Glutamatergic neuron (in vitro differentiated cells): ENCODE results near the gene IGLON5. TPM values are rescaled to one million over a fixed set of nuclear protein-coding genes. Genes with fewer than 3 reads are reported as not detected.
A peak's percentile ranks its signal among the peaks of the same experiment; 100 is the strongest.

Experiments used
- DNase-seq: peaks from one replicate; pipeline ENCODE4 v3.0.0; 2022
- H3K27ac Mint-ChIP-seq: one replicate; pipeline ENCODE4 v1.8.0; 2020; ENCODE audit warnings: mild to moderate bottlenecking, mixed read lengths, inconsistent platforms; ENCODE audit not compliant: unreplicated experiment
- H3K27me3 Mint-ChIP-seq: one replicate; pipeline ENCODE4 v1.8.0; 2020; ENCODE audit warnings: mild to moderate bottlenecking, moderate library complexity, mixed read lengths, inconsistent platforms; ENCODE audit not compliant: unreplicated experiment
- H3K36me3 Mint-ChIP-seq: one replicate; pipeline ENCODE4 v1.8.0; 2020; ENCODE audit warnings: mild to moderate bottlenecking, mixed read lengths, inconsistent platforms; ENCODE audit not compliant: unreplicated experiment
- H3K4me1 Mint-ChIP-seq: one replicate; pipeline ENCODE4 v1.8.0; 2020; ENCODE audit warnings: mild to moderate bottlenecking, low read depth, mixed read lengths, inconsistent platforms; ENCODE audit not compliant: unreplicated experiment
- H3K4me3 Mint-ChIP-seq: one replicate; pipeline ENCODE4 v1.8.0; 2020; ENCODE audit warnings: mild to moderate bottlenecking, mixed read lengths, inconsistent platforms; ENCODE audit not compliant: unreplicated experiment
- H3K9me3 Mint-ChIP-seq: one replicate; pipeline ENCODE4 v1.8.0; 2020; ENCODE audit warnings: mild to moderate bottlenecking, moderate library complexity, mixed read lengths, inconsistent platforms; ENCODE audit not compliant: unreplicated experiment
- total RNA-seq: library from RNA; stranded (reverse); fragmentation: NEBNext Ultra II Directional; extraction: Animal tissue kit (Norgen Biotek cat#: 25700); gene quantifications from one replicate; pipeline ENCODE4 v1.2.1, GENCODE V29; 2021; ENCODE audit not compliant: unreplicated experiment
- TF ChIP-seq, protein P1 (sequence below): fragments of 200-600 bp; sonication (generic); IDR thresholded peaks from one replicate; pipeline ENCODE4 v1.5.0; 2021; ENCODE audit not compliant: partially characterized antibody, unreplicated experiment

IGLON5 gene
- total RNA-seq, 1 donor from 2014 or later: 59.9 TPM

DNA sequence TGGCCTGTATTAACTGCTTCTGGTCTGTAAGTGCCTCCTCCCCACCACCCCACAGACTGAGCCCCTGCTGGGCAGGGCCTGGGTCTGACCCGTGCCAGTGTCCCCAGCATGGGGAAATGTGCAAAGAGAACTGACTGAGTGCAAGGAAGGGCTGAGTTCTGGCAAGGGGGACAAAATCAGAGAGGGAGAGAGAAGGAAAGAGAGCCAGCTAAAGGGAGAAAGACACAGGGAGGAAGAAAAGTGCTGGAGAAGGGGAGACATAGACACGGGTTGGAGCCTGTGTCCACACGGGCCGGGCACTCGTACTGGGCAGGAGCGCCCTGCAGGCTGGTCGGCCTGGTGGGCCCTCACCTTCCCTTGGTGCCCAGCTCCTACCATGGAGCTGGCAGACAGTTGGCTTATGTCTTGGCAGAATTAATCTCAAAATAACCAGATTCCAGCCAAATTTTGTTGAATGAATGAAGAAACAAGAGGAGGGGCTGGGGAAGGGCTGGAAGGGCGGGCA is 59.8 kb downstream of the IGLON5 start:
- no peak for DNase-seq
- no peak overlapping the region for H3K27ac Mint-ChIP-seq
- H3K36me3 Mint-ChIP-seq: no peaks in the 10 kb centered on the region
- H3K4me1 Mint-ChIP-seq: peaks cover 3% of the 10 kb centered on the region
- TF ChIP-seq, protein P1, sequence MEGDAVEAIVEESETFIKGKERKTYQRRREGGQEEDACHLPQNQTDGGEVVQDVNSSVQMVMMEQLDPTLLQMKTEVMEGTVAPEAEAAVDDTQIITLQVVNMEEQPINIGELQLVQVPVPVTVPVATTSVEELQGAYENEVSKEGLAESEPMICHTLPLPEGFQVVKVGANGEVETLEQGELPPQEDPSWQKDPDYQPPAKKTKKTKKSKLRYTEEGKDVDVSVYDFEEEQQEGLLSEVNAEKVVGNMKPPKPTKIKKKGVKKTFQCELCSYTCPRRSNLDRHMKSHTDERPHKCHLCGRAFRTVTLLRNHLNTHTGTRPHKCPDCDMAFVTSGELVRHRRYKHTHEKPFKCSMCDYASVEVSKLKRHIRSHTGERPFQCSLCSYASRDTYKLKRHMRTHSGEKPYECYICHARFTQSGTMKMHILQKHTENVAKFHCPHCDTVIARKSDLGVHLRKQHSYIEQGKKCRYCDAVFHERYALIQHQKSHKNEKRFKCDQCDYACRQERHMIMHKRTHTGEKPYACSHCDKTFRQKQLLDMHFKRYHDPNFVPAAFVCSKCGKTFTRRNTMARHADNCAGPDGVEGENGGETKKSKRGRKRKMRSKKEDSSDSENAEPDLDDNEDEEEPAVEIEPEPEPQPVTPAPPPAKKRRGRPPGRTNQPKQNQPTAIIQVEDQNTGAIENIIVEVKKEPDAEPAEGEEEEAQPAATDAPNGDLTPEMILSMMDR: no peak
- H3K9me3 Mint-ChIP-seq: peaks cover 19% of the 10 kb centered on the region
- H3K4me3 Mint-ChIP-seq: peak overlapping the region; percentile 3
- peaks cover 15% of the 10 kb centered on the region for H3K27me3 Mint-ChIP-seq

DNA sequence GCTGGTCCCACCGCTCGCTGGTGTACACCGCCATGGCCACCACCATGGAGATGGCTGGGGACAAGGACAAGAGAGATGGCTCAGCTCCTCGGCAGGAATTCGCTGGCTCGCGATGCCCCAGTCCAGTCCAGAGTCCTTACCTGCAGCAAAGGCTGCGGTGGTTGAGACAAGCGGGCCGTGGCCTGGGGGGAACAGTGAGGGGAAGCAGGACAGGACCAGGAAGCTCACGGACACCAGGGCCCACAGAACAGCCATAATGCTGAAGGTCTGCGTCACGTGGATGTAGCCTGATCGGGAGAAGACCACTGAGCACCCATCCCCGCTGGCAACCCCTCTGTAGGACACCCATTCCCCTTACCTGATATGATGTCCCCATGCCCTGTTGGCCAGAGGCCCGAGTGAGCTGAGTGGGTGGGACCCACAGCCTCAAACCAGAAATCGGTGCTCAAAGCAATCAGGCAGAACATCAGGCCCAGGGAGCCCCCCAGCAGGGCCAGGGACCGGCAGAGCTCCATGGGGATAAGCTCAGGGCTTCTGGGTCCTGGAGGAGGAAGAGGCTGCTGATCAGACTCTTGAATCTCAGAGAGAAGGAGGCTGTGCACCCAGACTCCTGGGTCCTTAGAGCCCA is 60.7 kb downstream of the IGLON5 start:
- no peak overlapping the region for H3K4me3 Mint-ChIP-seq
- TF ChIP-seq, protein P1: no peak
- no peaks in the 10 kb centered on the region for H3K36me3 Mint-ChIP-seq
- H3K9me3 Mint-ChIP-seq: peaks cover 12% of the 10 kb centered on the region
- no peak for DNase-seq
- peaks cover 3% of the 10 kb centered on the region for H3K4me1 Mint-ChIP-seq
- H3K27me3 Mint-ChIP-seq: peaks cover 12% of the 10 kb centered on the region
- no peak overlapping the region for H3K27ac Mint-ChIP-seq

DNA sequence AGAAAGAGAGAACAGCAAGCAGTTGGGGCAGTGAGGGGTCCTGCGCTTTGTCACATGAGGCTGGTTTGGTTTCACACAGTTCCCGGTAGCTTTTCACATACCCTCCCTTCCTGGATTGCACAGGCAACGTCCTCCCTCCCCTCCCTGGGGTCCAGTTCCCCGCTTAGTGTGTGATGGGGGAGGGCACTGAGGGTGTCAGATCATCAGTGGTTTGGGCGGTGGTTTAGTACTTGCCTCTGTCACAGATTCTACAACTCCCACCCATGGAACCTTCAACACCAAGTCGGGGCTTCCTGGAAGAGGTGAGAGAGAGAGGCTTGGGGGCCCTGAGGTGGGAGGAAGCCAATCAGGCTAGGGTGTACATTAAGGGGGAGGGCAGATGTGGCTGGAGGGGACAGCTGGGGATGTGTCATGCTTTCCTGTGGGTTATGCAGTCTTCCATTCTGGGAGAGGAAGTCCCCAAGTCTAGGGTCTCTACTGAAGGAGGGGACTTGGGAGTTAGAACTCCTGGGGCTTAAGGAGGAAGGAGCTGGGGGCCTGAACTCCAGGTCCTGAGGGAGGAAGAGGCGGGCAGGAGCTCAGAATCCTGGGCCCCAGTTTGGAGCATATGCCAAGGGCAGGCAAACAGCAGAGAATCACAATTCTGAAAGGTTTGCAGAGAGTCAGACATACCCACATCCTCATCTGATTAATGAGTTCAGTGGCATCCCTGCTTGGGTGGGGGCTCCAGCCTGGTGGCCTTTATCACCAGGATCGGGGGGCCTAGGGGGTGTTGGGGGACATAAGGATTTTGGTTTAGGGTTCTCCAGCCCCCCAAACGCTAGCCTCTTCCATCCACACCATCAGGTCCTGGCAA is 61.4 kb downstream of the IGLON5 start, which contains the start of gene NKG7:
Gene NKG7 (minus strand): TSS at position 6 of the 856 bp plus-strand sequence. CDS start 119 bp downstream, outside the sequence.
- peaks cover 12% of the 10 kb centered on the region for H3K27me3 Mint-ChIP-seq
- TF ChIP-seq, protein P1: no peak
- peaks cover 10% of the 10 kb centered on the region for H3K9me3 Mint-ChIP-seq
- no peak for DNase-seq
- H3K4me3 Mint-ChIP-seq: no peak within 1 kb of the TSS
- peaks cover 3% of the 10 kb centered on the region for H3K4me1 Mint-ChIP-seq
- H3K36me3 Mint-ChIP-seq: no peaks in the 10 kb centered on the region
- H3K27ac Mint-ChIP-seq: no peak within 1 kb of the TSS

DNA sequence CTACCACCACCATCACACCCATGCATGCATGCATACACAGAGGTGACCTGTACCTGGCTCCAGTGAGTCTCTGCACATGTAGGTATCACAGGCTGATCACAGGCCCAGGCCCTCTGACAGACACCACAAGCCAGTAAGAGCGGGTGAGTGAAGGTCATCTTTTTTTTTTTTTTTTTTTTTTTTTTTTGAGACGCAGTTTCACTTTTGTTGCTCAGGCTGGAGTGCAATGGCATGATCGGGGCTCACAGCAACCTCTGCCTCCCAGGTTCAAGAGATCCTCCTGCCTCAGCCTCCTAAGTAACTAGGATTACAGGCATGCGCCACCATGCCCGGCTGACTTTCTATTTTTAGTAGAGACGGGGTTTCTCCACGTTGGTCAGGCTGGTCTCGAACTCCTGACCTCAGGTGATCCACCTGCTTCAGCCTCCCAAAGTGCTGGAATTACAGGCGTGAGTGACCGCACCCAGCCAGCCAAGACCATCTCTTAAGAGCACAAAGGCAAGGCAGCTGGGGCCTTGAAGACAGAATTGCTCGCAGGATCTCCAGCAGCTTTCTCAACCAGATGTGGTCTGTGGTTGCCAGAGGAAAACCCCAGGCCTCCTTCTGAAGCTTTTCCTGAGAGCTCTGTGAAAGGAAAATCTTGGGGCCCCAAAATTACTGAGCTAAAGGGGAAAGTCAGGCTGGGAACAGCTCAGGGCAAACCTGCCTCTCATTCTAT is 64.2 kb downstream of the IGLON5 start:
- H3K27me3 Mint-ChIP-seq: peaks cover 6% of the 10 kb centered on the region
- H3K27ac Mint-ChIP-seq: no peak overlapping the region
- peaks cover 3% of the 10 kb centered on the region for H3K9me3 Mint-ChIP-seq
- H3K4me1 Mint-ChIP-seq: no peaks in the 10 kb centered on the region
- DNase-seq: no peak
- no peak overlapping the region for H3K4me3 Mint-ChIP-seq
- H3K36me3 Mint-ChIP-seq: no peaks in the 10 kb centered on the region
- TF ChIP-seq, protein P1: no peak
